ENCODE results near the gene ATP13A3.

DNA sequence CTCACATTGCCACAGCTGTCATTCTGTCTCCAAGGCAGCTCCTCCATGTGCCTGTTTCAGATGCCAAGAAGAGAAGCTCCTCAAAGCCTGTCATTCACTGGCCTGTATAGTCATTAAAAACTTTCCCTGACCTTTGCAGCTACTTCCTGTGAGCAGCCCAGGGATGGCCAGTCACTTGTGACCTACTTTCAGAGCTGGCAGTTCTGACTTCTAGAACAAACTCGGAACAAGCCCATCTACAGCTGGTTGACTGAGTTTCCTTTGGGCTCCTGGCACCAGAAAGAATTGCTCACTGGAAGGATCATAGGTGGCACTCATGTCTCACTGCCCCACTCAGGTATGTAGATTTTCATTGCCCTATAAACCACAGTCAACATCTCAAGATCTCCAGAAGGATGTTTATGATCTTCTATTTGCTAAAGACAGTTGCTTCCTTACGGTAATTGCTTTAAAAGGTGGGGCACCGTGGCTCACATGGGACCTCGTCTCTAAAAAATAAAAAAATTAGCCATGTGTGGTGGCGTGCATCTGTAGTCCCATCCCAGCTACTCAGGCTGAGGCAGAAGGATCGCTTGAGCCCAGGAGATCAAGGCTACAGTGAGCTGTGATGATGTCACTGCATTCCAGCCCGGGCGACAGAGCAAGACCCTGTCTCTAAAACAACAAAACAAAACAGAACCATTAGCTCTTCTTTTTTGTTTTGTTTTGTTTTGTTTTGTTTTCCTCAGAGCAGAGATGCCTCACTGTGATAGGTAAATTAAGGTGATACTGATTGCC is 11.2 kb upstream of the ATP13A3 start:
- TF ChIP-seq EZH2 (IDR thresholded peaks at IDR 0.05; ENCODE audit: borderline replicate concordance, control insufficient read depth, low read depth, low read length): no peak
- TF ChIP-seq, protein P1, sequence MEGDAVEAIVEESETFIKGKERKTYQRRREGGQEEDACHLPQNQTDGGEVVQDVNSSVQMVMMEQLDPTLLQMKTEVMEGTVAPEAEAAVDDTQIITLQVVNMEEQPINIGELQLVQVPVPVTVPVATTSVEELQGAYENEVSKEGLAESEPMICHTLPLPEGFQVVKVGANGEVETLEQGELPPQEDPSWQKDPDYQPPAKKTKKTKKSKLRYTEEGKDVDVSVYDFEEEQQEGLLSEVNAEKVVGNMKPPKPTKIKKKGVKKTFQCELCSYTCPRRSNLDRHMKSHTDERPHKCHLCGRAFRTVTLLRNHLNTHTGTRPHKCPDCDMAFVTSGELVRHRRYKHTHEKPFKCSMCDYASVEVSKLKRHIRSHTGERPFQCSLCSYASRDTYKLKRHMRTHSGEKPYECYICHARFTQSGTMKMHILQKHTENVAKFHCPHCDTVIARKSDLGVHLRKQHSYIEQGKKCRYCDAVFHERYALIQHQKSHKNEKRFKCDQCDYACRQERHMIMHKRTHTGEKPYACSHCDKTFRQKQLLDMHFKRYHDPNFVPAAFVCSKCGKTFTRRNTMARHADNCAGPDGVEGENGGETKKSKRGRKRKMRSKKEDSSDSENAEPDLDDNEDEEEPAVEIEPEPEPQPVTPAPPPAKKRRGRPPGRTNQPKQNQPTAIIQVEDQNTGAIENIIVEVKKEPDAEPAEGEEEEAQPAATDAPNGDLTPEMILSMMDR (IDR thresholded peaks at IDR 0.05 in 2 of 3, conservative IDR thresholded peaks at IDR 0.05 in 1 of 3; ENCODE audit: control insufficient read depth in 2 of 3, extremely low read depth in 1 of 3, insufficient read depth in 1 of 3, low read depth in 3 of 3, low read length in 3 of 3): no peak
- no peak for TF ChIP-seq POLR2AphosphoS2 (IDR thresholded peaks at IDR 0.05; ENCODE audit: low read depth, low read length)
- TF ChIP-seq, protein P2, sequence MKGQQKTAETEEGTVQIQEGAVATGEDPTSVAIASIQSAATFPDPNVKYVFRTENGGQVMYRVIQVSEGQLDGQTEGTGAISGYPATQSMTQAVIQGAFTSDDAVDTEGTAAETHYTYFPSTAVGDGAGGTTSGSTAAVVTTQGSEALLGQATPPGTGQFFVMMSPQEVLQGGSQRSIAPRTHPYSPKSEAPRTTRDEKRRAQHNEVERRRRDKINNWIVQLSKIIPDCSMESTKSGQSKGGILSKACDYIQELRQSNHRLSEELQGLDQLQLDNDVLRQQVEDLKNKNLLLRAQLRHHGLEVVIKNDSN (IDR thresholded peaks at IDR 0.05; ENCODE audit: borderline replicate concordance, extremely low read length, insufficient read depth, low read depth, low read length): no peak
- no peak for TF ChIP-seq POLR2A (IDR thresholded peaks at IDR 0.05; ENCODE audit: low read depth, low read length)
- no peak for TF ChIP-seq NFYB (IDR thresholded peaks at IDR 0.05; ENCODE audit: insufficient read depth, low read depth, low read length)
- no peak for TF ChIP-seq RCOR1 (conservative IDR thresholded peaks at IDR 0.05; ENCODE audit: low read depth, low read length)
- no peak for TF ChIP-seq RFX5 (IDR thresholded peaks at IDR 0.05; ENCODE audit: low read depth, low read length)
